HepG2 (cell line): ENCODE measurements around the gene CLEC2D.

ENCODE experiments used
- KLF12 ChIP-seq: sonication (generic); formaldehyde crosslinking; IDR thresholded peaks from 2 replicates; pipeline ENCODE4 v1.4.0; 2020; ENCODE audit warnings: missing genetic modification reagents, borderline replicate concordance
- MAFF ChIP-seq: IDR thresholded peaks from 2 replicates; pipeline ENCODE4 v1.6.1; 2011; ENCODE audit warnings: low read depth, low read length, improper control_type of control experiment
- POLR2A ChIP-seq, 2 experiments: IDR thresholded peaks; 2 replicates each; pipeline ENCODE4 v1.6.1; 2011; ENCODE audit warnings: low read depth in 2 of 2, low read length in 2 of 2, mild to moderate bottlenecking in 1 of 2, moderate library complexity in 1 of 2; ENCODE audit not compliant: insufficient read depth in 1 of 2
- RBAK ChIP-seq: sonication (generic); formaldehyde crosslinking; IDR thresholded peaks from 2 replicates; pipeline ENCODE4 v1.5.1; 2020; ENCODE audit warnings: mild to moderate bottlenecking, missing genetic modification reagents
- TCF7 ChIP-seq: sonication (generic); IDR thresholded peaks from 2 replicates; pipeline ENCODE4 v1.6.1; 2016; ENCODE audit warnings: antibody characterized with exemption, low read depth
- YY1 ChIP-seq: IDR thresholded peaks from 2 replicates; pipeline ENCODE4 v1.6.1; 2011; ENCODE audit warnings: low read length, low read depth, moderate library complexity, mild to moderate bottlenecking; ENCODE audit not compliant: insufficient read depth, insufficient replicate concordance
- TF ChIP-seq, protein P1 (sequence below): sonication (generic); formaldehyde crosslinking; IDR thresholded peaks from 2 replicates; pipeline ENCODE4 v1.5.0; 2020; ENCODE audit warnings: mild to moderate bottlenecking, missing genetic modification reagents, moderate library complexity

DNA sequence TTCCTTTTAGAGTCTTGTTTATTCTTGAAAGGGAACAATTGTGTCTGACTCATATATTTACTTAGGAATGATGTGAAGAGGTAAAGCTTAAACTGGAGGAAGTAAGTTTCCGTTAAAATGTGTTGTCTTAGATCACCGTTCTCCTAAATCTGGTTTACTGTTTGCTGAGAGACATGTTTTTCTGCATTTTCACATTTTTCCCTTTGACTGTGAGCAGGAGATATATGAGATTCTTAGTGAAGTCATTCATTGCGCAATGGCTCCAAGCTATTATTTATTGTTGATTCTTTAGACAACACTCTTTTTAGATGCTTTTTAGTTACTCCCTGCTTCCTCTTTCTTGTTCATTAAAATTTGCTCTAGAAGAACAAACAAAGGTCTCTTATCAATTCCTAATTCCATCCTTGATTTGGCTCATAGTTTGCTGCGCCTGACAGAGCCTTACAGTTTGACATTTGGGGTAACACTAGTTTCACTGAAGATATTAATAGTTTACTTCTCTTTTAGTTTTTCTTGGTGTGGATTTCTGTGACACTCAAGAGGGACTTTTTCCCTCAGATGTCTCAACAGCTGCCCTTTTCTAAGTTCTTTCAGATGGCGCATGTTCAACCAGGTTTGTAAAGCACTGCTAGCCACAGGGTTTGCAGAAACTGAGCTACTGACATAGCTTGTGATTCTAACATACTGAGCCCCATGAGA is 52.0 kb downstream of the CLEC2D start:
- TF ChIP-seq MAFF (no peak), YY1 (no peak), POLR2A (IDR thresholded peaks at IDR 0.05; ENCODE audit: insufficient read depth in 1 of 2, low read depth in 2 of 2, low read length in 2 of 2) (no peak), KLF12 (no peak), TCF7 (no peak), RBAK (CRISPR knock-in tag) (no peak)
- TF ChIP-seq, protein P1, sequence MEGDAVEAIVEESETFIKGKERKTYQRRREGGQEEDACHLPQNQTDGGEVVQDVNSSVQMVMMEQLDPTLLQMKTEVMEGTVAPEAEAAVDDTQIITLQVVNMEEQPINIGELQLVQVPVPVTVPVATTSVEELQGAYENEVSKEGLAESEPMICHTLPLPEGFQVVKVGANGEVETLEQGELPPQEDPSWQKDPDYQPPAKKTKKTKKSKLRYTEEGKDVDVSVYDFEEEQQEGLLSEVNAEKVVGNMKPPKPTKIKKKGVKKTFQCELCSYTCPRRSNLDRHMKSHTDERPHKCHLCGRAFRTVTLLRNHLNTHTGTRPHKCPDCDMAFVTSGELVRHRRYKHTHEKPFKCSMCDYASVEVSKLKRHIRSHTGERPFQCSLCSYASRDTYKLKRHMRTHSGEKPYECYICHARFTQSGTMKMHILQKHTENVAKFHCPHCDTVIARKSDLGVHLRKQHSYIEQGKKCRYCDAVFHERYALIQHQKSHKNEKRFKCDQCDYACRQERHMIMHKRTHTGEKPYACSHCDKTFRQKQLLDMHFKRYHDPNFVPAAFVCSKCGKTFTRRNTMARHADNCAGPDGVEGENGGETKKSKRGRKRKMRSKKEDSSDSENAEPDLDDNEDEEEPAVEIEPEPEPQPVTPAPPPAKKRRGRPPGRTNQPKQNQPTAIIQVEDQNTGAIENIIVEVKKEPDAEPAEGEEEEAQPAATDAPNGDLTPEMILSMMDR, result no peak
